Measurements from ENCODE around the gene PLCL1. TPM values are rescaled to one million over a fixed set of nuclear protein-coding genes. Genes with fewer than 3 reads are reported as not detected.

The PLCL1 gene
- total RNA-seq = 10 to 100 TPM in 2 of 3 donors, 1 to 10 TPM in 1; 6.6 to 11.3 (median 11.1) TPM

DNA sequence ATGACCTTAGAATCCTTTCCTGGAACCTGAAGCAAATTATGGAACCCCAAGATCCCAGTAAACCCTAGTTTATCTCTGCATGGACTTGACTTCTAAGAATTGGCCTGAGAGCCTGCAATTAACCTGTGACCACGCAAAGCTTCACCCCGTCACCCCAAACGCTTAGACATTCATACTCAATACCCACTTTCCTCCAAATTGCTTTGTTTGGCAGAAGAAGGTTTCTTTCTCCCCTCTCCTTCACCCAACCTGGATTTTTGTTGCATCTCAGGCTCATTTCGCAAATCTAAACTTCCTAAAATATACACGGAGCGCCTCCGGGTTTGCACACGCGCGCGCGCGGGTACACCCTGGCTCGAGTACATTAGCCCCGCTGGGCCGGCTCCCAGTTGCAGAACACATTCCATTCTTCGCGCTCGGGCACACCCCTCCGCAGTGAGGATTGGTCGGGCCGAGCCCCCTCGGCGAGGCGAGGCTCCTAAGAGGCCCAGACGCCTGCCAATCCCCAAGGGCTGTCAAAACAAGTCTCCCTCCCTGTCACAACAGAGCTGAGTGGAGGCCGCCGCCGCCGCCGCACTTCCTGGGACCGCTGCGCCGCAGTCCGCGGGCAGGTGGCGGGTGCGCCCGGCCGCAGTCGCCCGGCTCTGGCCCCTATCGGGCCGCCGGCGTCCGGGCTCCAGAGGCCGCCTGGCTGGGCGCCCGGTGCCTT, at the start of gene PLCL1:
Gene PLCL1, plus strand, starts transcription at position 545 of the 709 bp plus-strand sequence.
- DNase-seq (ENCODE audit: low spot score in 2 of 2) = peak; percentile 81 to 89
- no peaks in the 10 kb centered on the region for H3K27me3 ChIP-seq
- peak within 1 kb of the TSS; percentile 33 to 54 for H3K27ac ChIP-seq
- intact Hi-C loops (cut with DNase I; ENCODE audit: low total_unique reads) = no loop called here
- H3K4me1 ChIP-seq = no peaks in the 10 kb centered on the region
- no peaks in the 10 kb centered on the region for H3K9me3 ChIP-seq
- no peaks in the 10 kb centered on the region for H3K36me3 ChIP-seq
- TF ChIP-seq, protein P1, sequence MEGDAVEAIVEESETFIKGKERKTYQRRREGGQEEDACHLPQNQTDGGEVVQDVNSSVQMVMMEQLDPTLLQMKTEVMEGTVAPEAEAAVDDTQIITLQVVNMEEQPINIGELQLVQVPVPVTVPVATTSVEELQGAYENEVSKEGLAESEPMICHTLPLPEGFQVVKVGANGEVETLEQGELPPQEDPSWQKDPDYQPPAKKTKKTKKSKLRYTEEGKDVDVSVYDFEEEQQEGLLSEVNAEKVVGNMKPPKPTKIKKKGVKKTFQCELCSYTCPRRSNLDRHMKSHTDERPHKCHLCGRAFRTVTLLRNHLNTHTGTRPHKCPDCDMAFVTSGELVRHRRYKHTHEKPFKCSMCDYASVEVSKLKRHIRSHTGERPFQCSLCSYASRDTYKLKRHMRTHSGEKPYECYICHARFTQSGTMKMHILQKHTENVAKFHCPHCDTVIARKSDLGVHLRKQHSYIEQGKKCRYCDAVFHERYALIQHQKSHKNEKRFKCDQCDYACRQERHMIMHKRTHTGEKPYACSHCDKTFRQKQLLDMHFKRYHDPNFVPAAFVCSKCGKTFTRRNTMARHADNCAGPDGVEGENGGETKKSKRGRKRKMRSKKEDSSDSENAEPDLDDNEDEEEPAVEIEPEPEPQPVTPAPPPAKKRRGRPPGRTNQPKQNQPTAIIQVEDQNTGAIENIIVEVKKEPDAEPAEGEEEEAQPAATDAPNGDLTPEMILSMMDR (IDR thresholded peaks at IDR 0.05) = no peak
- TF ChIP-seq POLR2AphosphoS5 (IDR thresholded peaks at IDR 0.05) = no peak
- TF ChIP-seq POLR2A (IDR thresholded peaks at IDR 0.05) = no peak
- peak within 1 kb of the TSS; percentile 63 to 89 (median 77) for H3K4me3 ChIP-seq

DNA sequence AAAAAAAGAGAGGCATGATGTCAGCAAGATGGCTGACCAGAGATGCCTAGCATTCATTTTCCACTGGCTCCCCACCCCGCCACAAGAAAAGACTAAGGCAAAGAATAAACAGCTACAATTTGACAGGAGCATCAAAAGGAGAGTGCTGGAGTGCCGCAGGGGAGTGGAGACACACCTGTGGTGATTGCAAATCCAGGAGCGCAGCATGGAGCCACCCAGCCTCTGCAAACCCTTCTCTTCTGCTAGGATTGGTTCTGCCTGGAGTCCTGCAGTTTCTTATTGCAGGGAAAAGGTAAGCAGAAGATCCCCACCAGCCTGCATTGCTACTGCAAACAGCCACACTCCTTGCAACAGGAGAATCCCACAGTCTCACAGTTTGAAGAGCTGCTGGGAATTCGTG, 45.4 kb upstream of the PLCL1 start:
- Histone ChIP-seq H3K4me3 (no peak overlapping the region), H3K4me1 (no peaks in the 10 kb centered on the region), H3K27ac (no peak overlapping the region), H3K27me3 (no peaks in the 10 kb centered on the region), H3K36me3 (no peaks in the 10 kb centered on the region), H3K9me3 (peaks cover 8 to 18% of the 10 kb centered on the region in 2 donors)
- DNase-seq (ENCODE audit: low spot score in 2 of 2) = no peak
- intact Hi-C loops (cut with DNase I; ENCODE audit: low total_unique reads) = no loop called here
- TF ChIP-seq POLR2A (IDR thresholded peaks at IDR 0.05) (no peak), POLR2AphosphoS5 (IDR thresholded peaks at IDR 0.05) (no peak)
- TF ChIP-seq, protein P1 (IDR thresholded peaks at IDR 0.05) = no peak

DNA sequence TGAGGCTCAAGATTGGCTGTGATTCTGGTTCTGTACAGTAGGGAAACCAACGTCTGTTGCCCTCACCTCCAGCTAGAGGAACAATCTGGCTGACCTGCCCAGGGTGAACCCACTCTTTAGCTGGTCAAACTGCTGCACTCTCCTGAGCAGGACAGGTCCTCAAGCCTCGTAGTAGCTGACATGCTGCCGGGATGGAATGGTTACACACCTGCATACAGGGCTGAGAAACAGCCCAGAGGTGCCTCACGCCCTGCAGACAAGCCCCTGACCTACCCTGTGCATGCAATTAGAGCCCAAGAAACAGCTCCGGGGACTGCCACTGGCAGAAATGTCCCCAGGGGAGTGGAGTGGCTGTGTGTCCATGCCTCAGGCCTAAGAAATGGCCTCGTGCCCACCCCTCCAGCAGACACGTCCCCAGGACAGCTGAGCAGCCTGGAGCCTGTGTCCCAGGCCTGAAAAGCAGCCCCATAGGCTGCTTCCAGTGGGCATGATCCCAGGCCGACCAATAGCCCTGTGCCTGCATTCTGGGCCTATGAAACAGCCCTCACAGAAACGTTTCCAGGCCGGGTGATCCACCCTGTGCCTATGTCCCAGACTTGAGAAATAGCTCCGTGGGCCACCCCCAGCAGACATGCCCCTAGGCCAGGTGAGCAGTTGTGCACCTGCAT, 44.6 kb upstream of the PLCL1 start:
- Histone ChIP-seq H3K27me3 (no peaks in the 10 kb centered on the region), H3K4me1 (no peaks in the 10 kb centered on the region), H3K36me3 (no peaks in the 10 kb centered on the region), H3K4me3 (no peak overlapping the region), H3K9me3 (peaks cover 8 to 18% of the 10 kb centered on the region in 2 donors), H3K27ac (no peak overlapping the region)
- no peak for DNase-seq (ENCODE audit: low spot score in 2 of 2)
- intact Hi-C loops (cut with DNase I; ENCODE audit: low total_unique reads) = no loop called here
- no peak for TF ChIP-seq POLR2AphosphoS5 (IDR thresholded peaks at IDR 0.05)
- TF ChIP-seq, protein P1 (IDR thresholded peaks at IDR 0.05) = no peak
- no peak for TF ChIP-seq POLR2A (IDR thresholded peaks at IDR 0.05)

DNA sequence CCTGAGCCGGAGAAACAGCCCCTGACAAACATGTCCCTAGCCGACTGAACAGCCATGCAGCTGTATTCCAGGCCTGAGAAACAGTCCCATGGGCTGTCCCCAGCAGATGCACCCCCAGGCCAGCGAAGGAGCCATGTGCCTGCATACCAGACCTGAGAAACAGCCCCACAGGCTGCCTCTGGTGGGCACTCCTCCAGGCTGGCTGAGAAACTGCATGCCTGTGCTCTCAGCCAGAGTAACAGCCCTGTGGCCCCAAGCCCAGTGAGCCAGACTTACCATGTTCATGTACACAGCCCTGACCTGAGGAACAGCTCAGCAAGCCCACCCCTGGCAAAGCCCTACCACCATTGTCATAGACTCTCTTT, 44.1 kb upstream of the PLCL1 start:
- Histone ChIP-seq H3K27me3 (no peaks in the 10 kb centered on the region), H3K9me3 (peaks cover 8 to 18% of the 10 kb centered on the region in 2 donors), H3K36me3 (no peaks in the 10 kb centered on the region), H3K27ac (no peak overlapping the region), H3K4me3 (no peak overlapping the region), H3K4me1 (no peaks in the 10 kb centered on the region)
- no peak for DNase-seq (ENCODE audit: low spot score in 2 of 2)
- TF ChIP-seq POLR2A (IDR thresholded peaks at IDR 0.05) = no peak
- no peak for TF ChIP-seq POLR2AphosphoS5 (IDR thresholded peaks at IDR 0.05)
- TF ChIP-seq, protein P1 (IDR thresholded peaks at IDR 0.05) = no peak
- intact Hi-C loops (cut with DNase I; ENCODE audit: low total_unique reads) = no loop called here

DNA sequence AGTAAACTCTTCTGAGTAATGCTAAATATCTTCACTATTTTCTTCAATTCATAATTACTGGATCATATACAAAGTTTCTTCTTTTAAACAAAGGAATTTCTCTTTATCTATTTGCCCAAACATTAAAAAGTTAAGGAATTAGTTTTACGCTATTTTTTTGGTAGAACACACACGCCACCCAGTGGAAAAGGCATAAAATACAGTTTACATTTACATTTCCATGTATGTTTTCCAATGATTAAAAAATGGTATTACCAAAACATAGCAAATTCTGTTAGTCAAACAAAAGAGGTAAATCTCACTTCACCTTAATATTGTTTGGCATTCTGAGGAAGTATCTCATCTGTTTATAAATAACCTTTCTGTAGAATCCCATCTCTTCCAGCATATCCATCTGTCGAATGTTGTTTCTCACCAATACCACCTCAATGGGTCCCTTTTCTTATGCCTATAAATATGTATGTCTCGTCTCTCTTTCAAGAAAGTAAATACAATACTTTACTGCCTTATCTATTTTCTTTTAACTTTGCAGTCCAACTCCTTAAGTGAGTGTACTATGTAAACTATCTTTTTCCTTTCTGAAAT, 26.5 kb upstream of the PLCL1 start:
- H3K27me3 ChIP-seq = no peaks in the 10 kb centered on the region
- H3K27ac ChIP-seq = no peak overlapping the region
- no peaks in the 10 kb centered on the region for H3K9me3 ChIP-seq
- H3K36me3 ChIP-seq = no peaks in the 10 kb centered on the region
- no peaks in the 10 kb centered on the region for H3K4me1 ChIP-seq
- intact Hi-C loops (cut with DNase I; ENCODE audit: low total_unique reads) = no loop called here
- DNase-seq (ENCODE audit: low spot score in 2 of 2) = no peak
- TF ChIP-seq POLR2AphosphoS5 (IDR thresholded peaks at IDR 0.05) = no peak
- TF ChIP-seq, protein P1 (IDR thresholded peaks at IDR 0.05) = peak; percentile 57 to 82 (median 64)
- no peak for TF ChIP-seq POLR2A (IDR thresholded peaks at IDR 0.05)
- H3K4me3 ChIP-seq = no peak overlapping the region

All from breast epithelium (tissue), 4 donors.